Ovary (tissue), 9 donors: ENCODE results near the gene BOK. TPM values are rescaled to one million over a fixed set of nuclear protein-coding genes. Genes with fewer than 3 reads are reported as not detected.

Source experiments
- DNase-seq, 5 donors: peaks; one replicate each; pipeline ENCODE4 v3.0.0-alpha.2; 2019 to 2020
- H3K27ac ChIP-seq, 2 donors: fragments of 200-600 bp; one replicate each; pipeline versions ENCODE4 v1.5.1 to v1.8.0; 2019 to 2022
- H3K27me3 ChIP-seq: fragments of 200-600 bp; one replicate; pipeline ENCODE4 v1.8.0; 2022
- H3K36me3 ChIP-seq: fragments of 200-600 bp; sonication (generic); one replicate; pipeline ENCODE4 v1.5.1; 2019
- H3K4me1 ChIP-seq: one replicate; pipeline ENCODE4 v1.8.1; 2013; ENCODE audit warnings: mild to moderate bottlenecking, moderate library complexity; ENCODE audit not compliant: insufficient read depth
- H3K4me3 ChIP-seq: fragments of 200-600 bp; sonication (generic); one replicate; pipeline ENCODE4 v1.5.1; 2017
- H3K9me3 ChIP-seq, 2 donors: fragments of 200-600 bp in 1 of 2; sonication (generic) in 1 of 2; one replicate each; pipeline versions ENCODE4 v1.5.1 to v1.8.1; 2013 to 2019; ENCODE audit warnings: mild to moderate bottlenecking in 1 of 2, moderate library complexity in 1 of 2
- CTCF ChIP-seq, 3 donors: fragments of 450-650 bp in 2 of 3; fragments of 200-600 bp in 1 of 3; IDR thresholded peaks; one replicate each; pipeline versions ENCODE4 v1.5.1 to v1.8.0; 2016 to 2022; ENCODE audit warnings: antibody characterized with exemption in 3 of 3, mild to moderate bottlenecking in 1 of 3
- EP300 ChIP-seq: sonication (generic); formaldehyde crosslinking; IDR thresholded peaks from one replicate; pipeline ENCODE4 v1.6.1; 2017; ENCODE audit warnings: antibody characterized with exemption
- POLR2A ChIP-seq: fragments of 450-650 bp; IDR thresholded peaks from one replicate; pipeline ENCODE4 v1.6.1; 2017; ENCODE audit warnings: antibody characterized with exemption, mild to moderate bottlenecking, moderate library complexity
- WGBS, 3 donors: extraction: QIAGEN DNeasy Blood & Tissue Kit in 1 of 3; methylation state at CpG; one replicate each; pipeline versions ENCODE4 v1.1.5 to v1.1.7; 2013 to 2017; 5-methylcytosine and 5-hydroxymethylcytosine counted together
- intact Hi-C, 4 donors: fragments of 100-400 bp; cut with DNase I; formaldehyde crosslinking; loops; one replicate each; pipeline versions ENCODE4 v1.11.0 to v1.15.1; 2022 to 2023
- polyA plus RNA-seq, 2 donors: library from polyadenylated mRNA; stranded (reverse); fragments of 200-250 nt in 1 of 2; fragments of 350-450 nt in 1 of 2; fragmentation: Illumina TruSeq in 1 of 2; extraction: RNeasy Lipid Tissue Mini Kit (QIAGEN cat#74804) in 1 of 2; gene quantifications; one replicate each; pipeline ENCODE4 v1.2.3, GENCODE V29; 2013 to 2014
- total RNA-seq, 7 donors: library from RNA; depleted of rRNA in 2 of 7; stranded (reverse); fragments of >200 nt in 2 of 7; fragmentation: NEBNext Ultra II Directional in 3 of 7; extraction: Animal tissue kit (Norgen Biotek cat#: 25700) in 3 of 7; gene quantifications; one replicate each; pipeline versions ENCODE4 v1.1.0 to v1.2.4, GENCODE V29; 2016 to 2023
- donor health status: DM: no; HTN: no; CAD: no; lungs with moderate emphysema.
- donor health status: DM: no; HTN: no; CAD: no.
- donor health status: Bipolar disorder and iron deficiency.
- donor health status: DM: yes; HTN: yes; CAD: no.
- donor health status: DM: no; HTN: no; CAD: no.
- donor health status: DM: yes; HTN: yes; CAD: no.

BOK gene
- total and polyA plus RNA-seq, 9 donors: 4.8 to 20.6 (median 13.5) TPM

GRCh38 chr2:241615522-241616052, 57.0 kb downstream of the BOK start:
- H3K9me3 ChIP-seq: no peaks in the 10 kb centered on the region
- DNase-seq: no peak
- no peaks in the 10 kb centered on the region for H3K27me3 ChIP-seq
- WGBS, 3 donors: 81 to 90% (median 84%) methylated on average over 16 of the region's 16 CpGs
- TF ChIP-seq CTCF (IDR thresholded peaks at IDR 0.05) (no peak), POLR2A (no peak), EP300 (no peak)
- H3K4me1 ChIP-seq: peaks cover 6% of the 10 kb centered on the region
- no peaks in the 10 kb centered on the region for H3K36me3 ChIP-seq
- intact Hi-C loops: no loop called here
- no peak overlapping the region for H3K4me3 ChIP-seq
- no peak overlapping the region for H3K27ac ChIP-seq

- WGBS, 3 donors: 83 to 89% (median 84%) methylated on average over 30 of the region's 30 CpGs
- Histone ChIP-seq H3K36me3 (no peaks in the 10 kb centered on the region), H3K4me1 (peaks cover 6% of the 10 kb centered on the region), H3K9me3 (no peaks in the 10 kb centered on the region), H3K4me3 (no peak overlapping the region), H3K27me3 (no peaks in the 10 kb centered on the region), H3K27ac (no peak overlapping the region)
- DNase-seq: no peak
- intact Hi-C loops: no loop called here
- TF ChIP-seq CTCF (IDR thresholded peaks at IDR 0.05) (no peak), EP300 (no peak), POLR2A (no peak)
Observed at GRCh38 chr2:241616168-241617125, 57.9 kb downstream of the BOK start.

- H3K27ac ChIP-seq: no peak overlapping the region
Observed at GRCh38 chr2:241617431-241618154, 59.0 kb downstream of the BOK start.

More at GRCh38 chr2:241617431-241618154, 59.0 kb downstream of the BOK start:
- WGBS, 3 donors: 66 to 72% (median 67%) methylated on average over 15 of the region's 15 CpGs
- H3K9me3 ChIP-seq: no peaks in the 10 kb centered on the region
- no peak for DNase-seq
- TF ChIP-seq CTCF (IDR thresholded peaks at IDR 0.05) (no peak), POLR2A (no peak), EP300 (no peak)
- H3K36me3 ChIP-seq: no peaks in the 10 kb centered on the region
- no peaks in the 10 kb centered on the region for H3K27me3 ChIP-seq
- H3K4me3 ChIP-seq: no peak overlapping the region
- intact Hi-C loops: no loop called here
- H3K4me1 ChIP-seq: peaks cover under 1% of the 10 kb centered on the region
